A673 (cell line): ENCODE data around the gene TMEM131L.

Experiments used
- CTCF ChIP-seq: fragments of 300-800, 200-600 bp; sonication (generic); conservative IDR thresholded peaks from 2 replicates; pipeline ENCODE4 v1.5.1; 2017; ENCODE audit warnings: low read depth, mild to moderate bottlenecking, antibody characterized with exemption, low read length, moderate library complexity, mixed read lengths
- EZH2 ChIP-seq: fragments of 200-600 bp; sonication (generic); IDR thresholded peaks from 2 replicates; pipeline ENCODE4 v1.6.1; 2017; ENCODE audit warnings: borderline replicate concordance, low read depth, mild to moderate bottlenecking, mixed read lengths, antibody characterized with exemption, low read length; ENCODE audit not compliant: poor library complexity, severe bottlenecking

- TF ChIP-seq CTCF: no peak
- no peak for TF ChIP-seq EZH2
Measured at GRCh38 chr4:153595894-153596601, 129.9 kb downstream of the TMEM131L start.
